Islet precursor cell (in vitro differentiated cells): ENCODE data around the gene MRPL3.

Source experiments
- DNase-seq: peaks from one replicate; pipeline ENCODE4 v3.0.0-alpha.2; 2018

MRPL3 gene

DNA sequence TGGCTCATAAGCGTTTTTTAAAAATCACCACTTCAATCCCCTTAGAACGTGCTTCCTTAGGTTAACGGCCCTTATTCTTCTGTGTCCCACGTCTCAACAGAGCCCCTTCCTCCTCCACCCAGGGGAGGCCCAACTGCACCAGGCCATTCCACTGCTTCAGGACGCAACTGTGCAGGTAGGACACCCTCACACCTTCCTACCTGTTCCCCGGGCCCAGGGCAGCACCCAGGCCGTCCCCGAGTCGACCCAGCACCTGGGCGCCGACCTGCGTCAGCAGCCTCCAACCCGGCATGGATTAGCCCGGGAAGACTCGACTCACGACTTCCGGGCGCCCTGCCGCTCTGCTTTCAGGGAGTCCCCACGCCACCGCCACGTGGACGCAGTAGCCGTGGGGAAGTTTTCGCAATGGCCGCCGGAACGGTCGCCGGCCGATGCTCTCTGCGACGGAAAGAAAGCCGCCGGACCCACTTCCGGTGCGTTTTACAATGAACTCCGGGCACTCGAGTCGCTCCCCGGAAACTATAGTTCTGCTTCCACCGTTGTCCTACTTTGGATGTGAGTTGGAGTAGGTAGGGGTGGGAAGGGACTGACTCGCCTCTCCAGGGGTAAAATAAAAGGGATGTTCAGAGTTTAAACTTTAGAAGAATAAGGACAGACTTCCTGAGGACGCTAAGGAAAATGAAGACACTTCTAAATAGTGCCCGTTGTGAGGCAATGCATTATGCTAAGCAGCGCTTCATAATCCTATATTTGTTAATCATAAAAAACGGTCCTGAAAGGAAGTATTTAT lies at the start of gene MRPL3:
MRPL3 (minus strand) TSS at position 442 of the 790 bp plus-strand sequence; CDS start at position 292, 150 bp downstream.
- peak; percentile 91 for DNase-seq

DNA sequence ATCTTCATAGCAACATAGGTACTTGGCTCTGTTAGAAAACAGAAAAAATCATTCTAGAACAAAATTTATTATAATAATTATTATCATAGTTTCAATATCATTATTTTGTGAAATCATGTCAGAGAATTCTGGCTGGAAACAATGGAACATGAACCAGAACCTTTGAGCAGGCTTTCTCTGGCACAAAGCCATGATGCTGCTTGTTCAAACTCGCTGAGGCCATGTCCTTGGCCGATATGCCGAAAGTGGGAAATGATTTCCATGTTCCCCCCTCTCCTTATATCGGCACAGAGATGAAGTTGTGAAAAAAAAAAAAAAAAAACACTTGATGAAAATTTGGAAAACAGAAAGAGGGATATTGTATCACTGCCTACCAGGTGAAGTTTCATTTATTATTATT lies 49.0 kb upstream of the MRPL3 start:
- DNase-seq = no peak

DNA sequence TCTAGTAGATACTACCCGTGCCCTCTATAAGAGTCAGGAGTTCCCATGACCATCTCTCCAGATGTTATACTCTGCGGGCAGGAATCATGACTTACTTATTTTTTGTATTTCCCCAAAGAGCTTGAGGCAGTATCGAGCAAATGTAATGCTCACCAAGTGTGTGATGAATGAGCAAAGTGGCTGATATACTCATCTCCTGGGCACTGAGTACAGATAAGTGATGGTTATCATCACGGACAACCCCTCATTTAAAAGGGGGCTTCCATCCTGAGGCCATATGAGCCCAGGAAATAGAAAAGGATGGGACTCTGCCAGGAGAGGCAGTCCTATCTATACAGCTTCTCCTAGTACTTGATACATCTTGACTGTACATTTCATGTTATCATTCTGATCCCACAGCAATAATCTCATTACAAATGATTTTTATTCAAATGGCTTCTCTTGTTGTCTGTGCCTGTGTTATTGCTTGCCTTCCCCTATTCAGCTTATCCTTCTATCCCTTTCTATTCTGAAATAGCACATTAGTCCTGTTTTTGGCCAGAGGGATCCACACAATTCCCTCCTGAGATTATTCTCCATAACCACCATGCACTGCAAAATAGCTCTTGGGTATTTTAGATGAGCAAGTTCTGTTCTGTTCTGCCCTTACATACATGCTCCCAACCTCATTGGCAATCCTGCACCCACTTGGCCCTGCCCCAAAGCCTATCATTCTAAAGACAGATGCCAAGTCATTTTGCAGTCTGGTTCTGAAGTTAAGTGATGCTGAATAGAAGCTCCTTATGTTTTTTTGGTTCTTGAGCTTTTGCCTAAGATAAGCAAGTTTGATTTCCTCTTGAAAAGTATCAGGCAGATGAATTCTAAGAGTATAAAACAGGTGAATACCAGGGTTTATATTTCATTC lies 48.0 kb upstream of the MRPL3 start:
- DNase-seq = no peak

DNA sequence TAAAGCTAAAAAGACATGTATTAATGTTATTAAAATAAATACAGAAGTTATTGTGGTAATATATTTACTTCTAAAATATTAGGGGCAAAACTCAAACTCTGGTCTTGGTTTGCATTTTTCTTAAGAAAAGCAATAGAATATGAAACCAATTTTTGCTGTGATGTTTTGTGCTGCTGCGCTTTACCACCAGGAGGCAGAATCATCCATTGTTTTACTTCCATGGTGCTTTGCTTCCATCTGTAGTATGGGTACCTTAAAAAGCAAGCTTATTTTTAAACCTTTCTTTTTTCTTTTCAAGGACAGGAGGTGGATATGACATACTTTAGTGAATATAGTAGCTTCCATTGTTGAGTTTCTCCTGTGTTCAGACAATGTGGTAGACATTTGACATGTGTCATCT lies 46.6 kb upstream of the MRPL3 start:
- no peak for DNase-seq

DNA sequence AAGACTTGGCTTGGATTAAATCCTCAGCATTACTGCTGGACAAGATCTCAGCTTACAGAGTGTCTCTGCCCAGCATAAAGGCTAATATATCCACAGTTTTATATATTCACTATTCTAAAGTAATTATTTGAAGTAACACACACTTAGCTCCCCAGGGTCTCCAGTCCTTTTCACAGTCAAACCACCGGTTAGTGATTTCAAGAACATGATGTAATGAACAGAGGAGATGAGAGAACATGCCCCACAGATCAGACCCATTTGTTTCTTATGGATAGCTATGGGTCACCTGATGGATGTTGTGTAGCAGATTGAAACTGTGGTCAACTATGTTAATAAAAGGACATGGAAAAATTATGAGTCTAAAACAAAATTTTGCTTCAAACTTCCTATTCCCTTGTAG lies 44.8 kb upstream of the MRPL3 start:
- no peak for DNase-seq

DNA sequence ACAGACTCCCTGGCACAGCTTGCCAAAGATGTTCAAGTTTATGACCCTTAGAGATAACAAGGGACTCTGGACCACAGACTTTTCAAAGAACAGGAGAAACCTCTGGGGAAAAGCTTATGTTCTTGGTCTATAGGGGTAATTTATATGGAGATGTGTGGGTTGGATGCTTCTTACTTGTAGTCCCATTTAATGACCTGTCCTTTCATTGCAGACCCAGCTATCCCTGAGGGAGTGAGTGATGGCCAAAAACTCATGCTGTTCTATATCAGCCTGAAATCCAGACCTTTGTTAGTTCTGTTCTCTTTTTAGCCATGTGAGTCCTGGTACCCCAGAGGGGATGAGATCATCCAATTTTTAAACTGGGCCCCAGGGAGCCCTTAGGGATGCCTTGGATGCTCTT lies 43.7 kb upstream of the MRPL3 start:
- DNase-seq = no peak

DNA sequence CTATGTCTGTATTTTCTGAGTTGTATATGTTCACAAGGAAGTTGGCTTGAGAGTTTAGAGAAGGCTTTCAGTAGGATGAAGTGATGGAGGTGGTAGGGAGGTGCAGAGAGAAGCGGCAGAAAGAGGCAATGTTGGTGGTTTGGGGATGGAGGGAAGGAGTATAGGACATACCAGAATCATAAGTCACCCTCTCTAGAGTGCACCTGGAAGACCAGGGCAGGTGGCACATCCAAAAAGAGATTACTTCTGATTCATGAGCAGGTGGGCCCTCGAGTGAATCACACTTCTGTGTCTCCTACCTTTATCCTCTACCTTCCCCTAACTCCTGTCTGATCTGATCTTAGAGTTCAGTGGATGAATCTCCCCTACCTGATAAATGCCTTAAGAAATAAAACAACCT lies 41.8 kb upstream of the MRPL3 start:
- no peak for DNase-seq

DNA sequence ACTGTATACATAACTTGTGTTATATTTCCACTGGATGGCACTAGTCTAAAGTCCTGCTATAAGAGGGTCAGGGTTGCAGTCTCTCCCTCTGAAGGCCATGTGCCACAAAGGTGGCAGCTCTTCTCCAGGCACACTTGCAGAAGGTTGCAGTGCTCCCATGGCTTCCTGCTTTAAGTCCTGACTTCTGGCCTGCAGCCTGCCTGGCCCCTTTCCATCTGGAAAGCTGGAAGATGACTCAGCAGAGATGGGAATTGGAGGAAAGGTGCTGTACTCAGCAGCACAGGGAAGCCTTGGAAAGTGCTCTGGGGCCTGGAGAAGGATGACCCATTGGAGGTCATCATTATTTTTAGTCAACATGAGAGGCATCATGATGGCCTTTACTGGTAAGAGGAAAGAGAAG lies 40.9 kb upstream of the MRPL3 start:
- DNase-seq = peak; percentile 86

DNA sequence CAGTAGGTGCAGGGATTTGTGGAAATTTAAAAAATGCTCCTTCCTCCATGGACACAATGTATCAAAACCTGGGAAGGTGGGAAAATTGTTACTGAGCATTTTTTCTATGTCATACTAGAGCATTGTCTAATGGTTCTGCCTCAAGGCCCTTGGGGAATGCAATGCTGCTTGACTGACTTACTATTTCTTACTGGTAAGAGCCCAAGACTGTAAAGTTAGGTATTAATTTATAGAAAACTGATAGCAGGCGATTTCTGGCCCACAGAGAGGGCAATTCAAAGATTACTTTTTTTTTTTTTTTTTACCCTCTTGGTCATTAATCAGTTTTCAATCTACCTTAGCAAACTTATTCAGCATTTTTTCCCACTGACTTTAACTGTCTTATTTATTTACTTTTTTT lies 38.5 kb upstream of the MRPL3 start:
- no peak for DNase-seq

DNA sequence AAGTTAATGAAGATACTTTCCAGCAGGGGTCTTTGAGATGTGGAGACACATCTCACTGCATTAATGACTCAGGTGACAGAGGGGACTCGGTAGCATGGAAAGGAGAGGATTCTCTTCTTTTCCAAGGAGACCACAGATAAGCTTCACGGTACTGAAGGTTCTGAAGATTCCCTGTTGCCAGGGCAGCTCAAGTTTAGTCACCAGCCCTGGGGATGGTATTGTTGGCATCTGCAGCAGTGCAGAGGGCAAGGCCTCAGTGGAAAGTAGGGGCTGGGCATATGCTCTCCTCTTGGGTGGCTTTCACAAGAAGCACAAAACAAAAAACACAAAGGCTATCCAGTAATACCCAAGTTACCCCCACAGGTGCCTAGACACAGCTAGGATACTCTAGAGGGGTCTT lies 38.0 kb upstream of the MRPL3 start:
- DNase-seq = no peak

DNA sequence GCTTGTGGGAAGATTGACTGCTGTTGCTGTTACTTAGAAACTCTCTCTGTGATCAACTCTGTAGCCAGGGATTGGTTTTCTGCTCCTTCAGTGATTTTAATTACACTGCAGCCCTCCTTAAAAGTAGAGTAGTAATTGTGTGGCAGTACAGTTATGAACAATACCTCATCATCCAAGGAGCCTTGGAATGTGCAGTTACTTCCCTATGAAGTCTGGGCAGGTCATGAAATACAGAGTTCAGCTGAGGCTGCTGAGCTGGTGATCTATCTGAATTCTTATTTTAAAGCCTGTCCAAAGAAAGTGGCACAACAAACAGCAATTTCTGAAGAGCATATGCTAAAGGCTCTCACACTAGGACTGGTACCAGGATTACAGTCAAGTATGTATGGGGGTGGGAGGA lies 37.4 kb upstream of the MRPL3 start:
- no peak for DNase-seq

DNA sequence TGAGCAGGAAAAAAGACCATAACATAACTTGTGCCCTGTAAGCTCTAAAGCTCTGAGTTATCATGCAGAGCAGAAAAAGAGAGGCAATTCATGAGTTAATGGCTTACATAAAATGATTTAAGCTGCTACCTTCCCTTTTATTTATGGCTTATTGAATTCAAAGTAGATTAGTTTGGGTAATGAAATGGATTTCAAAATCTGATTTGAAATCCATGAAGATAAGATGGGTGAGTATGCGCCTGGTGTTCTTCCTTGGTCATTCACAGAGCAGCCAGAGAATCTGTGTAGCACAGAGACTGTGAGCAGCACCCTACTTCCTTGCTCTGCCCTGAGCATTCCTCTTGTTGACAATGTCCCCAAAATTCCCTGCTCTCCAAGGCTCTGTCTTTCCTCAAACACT lies 36.2 kb upstream of the MRPL3 start:
- no peak for DNase-seq

DNA sequence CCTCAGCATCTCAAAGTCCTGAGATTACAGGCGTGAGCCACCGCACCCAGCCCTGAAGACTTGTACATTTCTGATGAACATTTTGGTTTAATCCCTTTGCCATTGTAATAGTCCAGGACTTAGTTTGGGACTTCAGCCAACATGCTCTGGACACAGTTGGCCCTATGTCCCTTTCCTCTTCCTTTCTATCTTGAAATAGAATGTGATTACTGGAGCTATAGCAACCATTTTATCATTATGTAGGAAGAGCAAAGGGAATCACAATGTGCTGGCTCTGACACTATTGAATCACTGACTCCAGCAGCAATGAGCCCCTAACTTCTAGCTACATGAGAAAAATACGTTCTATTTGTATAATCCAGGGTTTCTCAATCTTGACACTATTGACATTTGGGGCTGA lies 34.8 kb upstream of the MRPL3 start:
- DNase-seq = no peak

DNA sequence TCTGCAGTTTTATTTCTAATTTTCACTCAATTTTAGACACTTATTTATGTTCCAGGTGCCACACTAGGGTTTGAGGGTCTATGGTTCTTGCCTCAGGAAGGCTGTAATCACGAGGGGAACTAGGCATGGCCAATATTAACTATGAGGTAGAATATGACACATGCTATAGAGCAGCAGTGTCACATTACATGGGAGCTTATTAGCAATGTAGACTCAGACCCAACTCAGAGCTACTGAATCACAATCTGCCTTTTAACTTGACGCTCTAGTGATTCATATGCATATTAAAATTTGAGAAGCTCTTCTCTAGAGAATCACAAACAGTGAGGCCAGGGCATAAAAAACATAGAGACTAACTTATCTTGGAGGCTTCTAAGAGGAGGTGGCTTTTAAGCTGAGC lies 32.8 kb upstream of the MRPL3 start:
- no peak for DNase-seq

DNA sequence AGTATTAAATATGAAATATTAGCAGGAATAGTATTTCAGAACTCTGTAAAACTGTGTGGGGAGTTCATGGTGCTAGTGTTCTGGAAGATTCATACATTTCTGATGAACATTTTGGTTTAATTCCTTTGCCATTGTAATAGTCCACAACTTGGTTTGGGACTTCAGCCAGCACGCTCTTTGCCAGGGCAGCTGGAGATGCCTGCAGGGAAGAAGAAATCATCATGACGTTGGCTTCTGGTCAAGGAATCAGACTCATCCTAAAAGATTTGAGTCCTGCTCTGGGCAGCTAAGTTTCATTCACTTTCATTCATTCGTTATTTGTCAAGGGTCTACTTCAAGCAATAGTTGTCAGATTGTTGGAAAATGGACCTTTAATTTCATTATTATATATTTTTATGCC lies 32.4 kb upstream of the MRPL3 start:
- DNase-seq = no peak

DNA sequence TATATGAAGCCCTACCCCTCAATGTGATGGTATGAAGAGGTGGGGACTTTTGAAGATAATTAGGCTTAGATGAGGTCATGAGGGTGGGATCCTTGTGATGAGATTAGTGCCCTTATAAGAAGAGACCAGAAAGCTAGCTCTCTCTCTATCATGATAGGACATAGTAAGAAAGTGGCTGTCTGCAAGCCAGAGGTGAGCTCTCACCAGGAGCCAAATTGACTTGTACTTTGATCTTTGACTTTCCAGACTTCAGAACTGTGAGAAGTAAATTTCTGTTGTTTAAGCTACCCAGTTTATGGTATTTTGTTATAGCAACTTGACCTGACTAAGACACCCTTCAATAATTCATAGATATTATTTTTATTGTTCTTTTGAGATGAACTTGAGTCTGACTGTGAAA lies 29.9 kb upstream of the MRPL3 start:
- DNase-seq = no peak

DNA sequence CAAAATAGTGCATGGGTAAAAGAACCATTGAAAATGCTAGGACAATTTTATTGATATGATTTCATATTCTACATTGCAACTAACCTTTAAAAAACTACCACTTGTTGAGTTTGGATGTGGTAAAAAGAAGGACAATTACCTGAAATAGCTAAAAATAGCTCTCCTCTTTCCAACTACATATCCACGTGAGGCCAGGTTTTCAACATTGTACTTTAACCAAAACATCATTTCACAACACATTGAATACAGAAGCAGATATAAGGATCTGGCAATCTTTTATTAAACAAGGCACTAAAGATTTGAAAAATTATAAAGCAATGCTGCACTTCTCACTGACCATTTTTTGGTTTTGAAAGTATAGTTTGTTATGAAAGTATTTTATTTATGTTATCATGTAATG lies 28.1 kb upstream of the MRPL3 start:
- no peak for DNase-seq

DNA sequence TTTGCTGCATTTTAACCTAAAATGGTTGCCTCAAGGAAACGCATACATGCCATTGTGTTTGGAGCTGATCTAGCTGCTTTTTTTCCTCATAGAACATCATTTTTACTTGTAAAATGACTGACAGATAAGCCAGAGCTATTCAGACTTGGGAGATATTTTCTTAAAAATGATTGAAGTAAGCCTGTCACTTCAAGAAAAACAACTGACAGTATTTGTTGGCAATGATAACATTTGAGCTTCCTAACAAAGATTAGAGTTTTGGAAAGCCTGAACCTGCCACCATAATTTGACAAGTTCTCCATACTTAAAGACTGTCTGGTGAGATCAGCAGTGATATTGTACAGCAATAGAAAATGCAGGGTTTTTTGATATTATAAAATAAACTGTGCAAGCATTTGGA lies 27.6 kb upstream of the MRPL3 start:
- DNase-seq = no peak

DNA sequence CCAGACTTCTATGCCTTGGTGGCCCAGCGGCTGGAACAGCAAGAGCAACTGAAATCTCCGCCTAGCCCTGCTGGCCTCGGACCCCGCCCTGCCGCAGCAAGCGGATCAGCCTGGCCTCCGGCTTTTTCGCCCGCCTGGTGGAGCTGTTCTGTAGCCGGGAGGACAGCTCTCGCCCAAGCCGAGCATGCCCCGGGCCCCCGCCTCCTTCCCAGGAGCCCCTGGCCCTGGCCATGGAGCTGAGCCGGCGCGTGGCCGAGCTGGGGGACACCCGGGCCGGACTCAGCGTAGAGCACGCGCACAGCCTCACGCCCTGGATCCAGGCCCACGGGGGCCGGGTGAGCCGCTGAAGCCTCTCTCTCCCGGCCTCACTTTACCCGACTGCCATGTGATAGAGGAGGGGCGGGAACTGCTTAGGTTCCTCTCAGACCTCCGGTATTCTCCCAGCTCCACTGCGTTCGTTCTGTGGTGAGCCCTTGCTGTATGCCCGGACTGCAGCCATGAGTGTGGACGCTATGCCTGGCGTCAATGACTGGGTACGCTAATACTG lies 24.1 kb upstream of the MRPL3 start:
- DNase-seq = peak; percentile 94

DNA sequence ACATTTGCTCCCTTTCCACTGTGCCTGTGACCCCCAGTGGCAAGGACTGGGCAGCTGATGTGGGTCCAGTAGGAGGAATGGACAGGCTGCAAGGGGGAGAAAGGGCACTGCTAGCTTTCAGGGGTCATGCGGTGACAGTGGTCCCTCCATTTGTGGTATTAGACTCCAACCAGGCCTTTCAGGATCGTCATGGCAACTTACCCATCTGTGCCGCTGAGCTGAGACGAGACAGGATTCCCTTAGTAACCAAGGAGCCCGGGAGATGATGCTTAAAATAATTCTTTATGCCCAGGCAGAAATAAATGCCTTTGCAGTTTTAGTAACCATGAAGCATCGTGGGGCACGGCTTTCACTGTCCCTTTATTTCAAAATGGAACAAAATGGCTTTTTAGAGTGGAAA lies 15.9 kb upstream of the MRPL3 start:
- DNase-seq = no peak

DNA sequence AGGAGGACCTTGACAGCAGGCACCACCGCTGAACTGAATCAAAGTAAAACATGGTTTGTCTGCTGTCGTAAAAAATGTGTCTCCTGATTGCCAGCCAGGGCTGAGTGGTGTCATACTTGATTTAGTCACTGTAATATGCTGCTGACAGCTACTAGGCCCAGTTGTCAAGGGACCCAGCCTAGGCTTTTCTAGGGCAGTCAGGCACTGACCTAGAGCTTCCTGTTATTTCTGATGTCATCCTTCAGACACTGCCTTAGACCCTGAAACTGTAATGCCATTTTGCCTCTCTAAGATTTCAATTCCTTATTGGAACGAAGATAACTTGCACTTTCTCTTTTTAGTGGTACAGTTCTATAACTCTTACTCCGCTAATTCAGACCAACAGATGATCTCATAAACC lies 2.6 kb upstream of the MRPL3 start:
- DNase-seq = no peak

DNA sequence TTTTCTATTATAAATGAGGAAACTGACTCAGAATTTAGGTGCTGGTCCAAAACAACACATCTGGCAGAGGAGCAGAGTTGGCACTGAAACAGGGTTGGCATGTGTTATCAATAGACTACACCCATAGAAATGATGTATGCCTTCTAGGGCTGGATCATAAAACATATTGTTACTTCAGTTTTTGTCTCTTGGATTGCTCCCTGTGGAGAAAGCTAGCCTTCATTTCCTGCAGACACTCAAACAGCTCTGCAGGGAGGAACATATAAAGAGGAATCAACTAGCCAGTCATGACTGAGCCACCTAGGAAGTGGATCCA lies 507 bp upstream of the MRPL3 start:
- DNase-seq = no peak

DNA sequence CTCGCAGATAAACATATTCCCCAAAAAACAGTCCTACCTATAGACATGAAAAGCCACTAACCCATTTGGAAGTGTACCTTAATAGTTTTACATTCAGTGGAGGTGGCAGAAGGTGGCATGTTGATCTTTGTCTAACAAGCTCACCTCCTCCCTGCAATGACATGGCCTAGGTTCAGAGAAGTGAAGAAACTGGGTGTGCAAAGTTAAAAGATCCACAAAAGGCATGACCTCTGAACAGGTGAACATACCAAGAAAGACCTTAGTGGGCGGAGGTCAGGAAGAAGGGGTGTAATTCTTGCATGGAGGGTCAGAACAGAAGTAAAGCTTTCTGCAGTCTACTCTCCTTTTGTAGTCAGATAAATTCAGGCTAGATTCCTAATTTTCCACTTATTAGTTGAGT lies 822 bp downstream of the MRPL3 start:
- no peak for DNase-seq

DNA sequence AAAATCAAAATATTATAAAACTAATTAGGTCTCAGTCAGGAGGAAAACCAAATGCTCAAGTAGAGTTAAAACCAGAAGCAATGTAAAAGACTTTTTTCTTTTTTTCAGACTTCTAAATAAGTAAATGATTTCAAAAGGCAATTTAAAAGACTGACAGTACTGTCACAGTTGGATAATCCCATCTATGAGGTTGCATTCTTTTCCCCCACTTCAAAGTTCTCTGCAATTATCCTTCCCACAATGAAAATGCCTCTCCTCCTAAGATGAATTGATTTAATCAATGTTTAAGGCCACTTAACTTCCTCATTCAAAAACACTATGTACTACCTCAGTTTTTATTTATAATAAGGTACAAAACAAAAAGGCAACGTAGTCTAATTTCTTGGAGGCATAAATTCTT lies 8.1 kb downstream of the MRPL3 start:
- no peak for DNase-seq
